COLO829 (cell line): Measurements from ENCODE around the gene RANBP10.

Experiments used
- DNase-seq: peaks from one replicate; pipeline ENCODE4 v3.0.0; 2012; ENCODE audit warnings: low spot score

Gene RANBP10

DNA sequence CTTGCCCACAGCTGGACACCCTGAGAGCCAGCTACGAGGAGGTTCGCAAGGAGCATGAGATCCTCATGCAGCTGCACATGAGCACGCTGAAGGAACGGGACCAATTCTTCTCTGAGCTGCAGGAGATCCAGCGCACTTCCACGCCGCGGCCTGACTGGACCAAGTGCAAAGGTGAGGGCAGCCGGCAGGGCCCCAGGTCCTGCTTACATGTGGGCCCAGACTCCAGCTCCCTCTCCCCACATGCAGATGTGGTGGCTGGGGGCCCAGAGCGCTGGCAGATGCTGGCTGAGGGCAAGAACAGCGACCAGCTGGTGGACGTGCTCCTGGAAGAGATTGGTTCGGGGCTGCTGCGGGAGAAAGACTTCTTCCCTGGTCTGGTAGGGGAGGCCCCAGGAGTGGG lies 19.5 kb upstream of the RANBP10 start:
- DNase-seq: no peak

DNA sequence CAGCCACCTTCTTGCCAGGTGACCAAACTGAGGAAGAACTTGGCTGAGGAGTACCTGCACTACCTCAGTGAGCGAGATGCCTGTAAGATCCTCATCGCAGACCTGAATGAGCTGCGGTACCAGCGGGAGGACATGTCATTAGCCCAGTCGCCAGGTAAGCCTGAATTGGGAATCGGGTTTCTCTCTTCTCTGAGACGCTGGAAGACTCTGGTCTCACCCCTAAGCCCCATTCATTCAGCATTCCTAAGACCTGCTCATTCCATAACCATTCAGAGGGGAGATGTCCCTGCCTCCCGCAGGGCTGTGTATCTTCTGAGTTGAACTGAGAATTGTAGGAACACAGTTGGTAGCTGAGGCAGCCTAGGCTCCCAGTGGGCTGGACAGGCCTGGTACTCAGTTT lies 18.8 kb upstream of the RANBP10 start:
- DNase-seq: no peak

DNA sequence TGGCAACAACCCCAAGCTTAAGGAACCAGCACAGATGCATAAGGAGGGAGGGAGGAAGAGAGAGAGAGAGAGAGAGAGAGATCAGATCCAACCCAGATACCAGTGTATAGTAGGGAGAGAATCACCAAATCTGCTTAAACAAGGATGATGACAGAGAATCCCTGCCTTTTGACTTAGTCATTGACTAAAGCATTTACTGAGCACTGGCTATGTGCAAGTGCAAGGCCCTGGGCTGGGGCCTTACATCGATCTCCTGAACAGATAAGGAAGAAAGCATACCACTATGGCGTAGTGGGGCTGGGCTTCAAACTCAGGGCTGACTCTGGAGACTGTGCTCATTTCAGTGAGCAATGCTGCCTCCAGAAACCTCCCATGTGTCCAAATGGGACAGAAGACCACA lies 16.2 kb upstream of the RANBP10 start:
- no peak for DNase-seq

DNA sequence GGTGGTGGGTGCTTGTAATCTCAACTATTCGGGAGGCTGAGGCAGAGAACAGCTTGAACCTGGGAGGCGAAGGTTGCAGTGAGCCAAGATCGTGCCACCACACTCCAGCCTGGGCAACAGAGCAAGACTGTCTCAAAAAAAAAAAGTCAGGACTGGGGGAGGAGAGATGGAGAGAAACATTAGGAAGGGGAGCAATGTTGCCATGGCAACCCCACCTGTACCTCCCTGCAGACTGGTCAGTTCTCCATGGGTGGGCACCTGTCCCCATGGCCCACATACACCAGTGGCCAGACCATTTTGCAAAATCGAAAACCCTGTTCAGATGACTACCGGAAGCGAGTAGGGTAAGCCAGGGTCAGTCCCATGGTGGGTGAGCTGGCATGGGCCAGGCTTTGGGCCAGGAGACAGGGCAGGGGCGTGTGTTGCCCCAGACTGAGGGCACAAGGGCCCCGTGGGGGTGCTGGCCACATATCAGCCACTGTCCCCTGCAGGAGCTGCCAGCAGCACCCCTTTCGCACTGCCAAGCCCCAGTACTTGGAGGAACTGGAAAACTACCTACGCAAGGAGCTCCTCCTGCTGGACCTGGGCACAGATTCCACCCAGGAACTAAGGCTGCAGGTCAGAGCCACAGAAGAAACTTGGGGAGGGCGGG lies 14.4 kb upstream of the RANBP10 start:
- no peak for DNase-seq

DNA sequence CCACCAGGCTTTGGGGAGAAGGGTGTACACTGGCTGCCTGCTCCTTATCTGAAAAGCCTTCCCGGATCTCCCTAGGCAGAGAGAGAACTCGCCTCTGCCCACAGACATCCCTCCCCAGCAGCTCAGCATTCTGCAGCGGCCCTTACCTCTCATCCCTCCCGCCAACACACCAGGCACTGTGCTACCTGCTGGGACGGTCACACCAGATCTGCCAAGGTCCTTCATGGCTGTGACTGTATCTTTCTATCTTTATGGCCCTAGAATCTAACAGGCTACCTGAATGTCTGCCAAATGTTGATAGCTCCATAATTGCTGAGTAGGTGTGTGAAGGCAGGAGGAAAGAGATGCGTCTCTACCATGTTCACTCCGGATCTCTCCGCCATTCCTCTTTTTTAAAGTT lies 8.2 kb upstream of the RANBP10 start:
- DNase-seq: no peak

DNA sequence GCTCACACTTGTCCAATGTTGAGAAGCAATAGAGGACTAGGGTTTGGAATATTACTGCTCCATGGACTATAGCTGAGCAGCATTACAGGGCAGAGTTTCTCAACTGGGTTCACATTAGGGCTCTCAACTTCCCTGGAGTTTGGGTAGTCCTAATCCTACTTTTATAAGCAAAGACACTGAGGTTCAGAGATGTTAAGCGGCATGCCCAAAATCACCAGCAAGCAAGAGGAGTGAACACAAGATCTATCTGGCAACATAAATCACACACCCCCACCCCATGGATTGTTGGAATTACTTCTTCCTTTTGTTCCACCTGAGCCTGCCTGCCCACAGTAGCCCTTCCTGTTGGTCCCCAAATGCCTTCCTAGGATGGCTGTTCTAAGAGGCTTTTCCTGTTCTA lies 5.5 kb upstream of the RANBP10 start:
- DNase-seq: no peak

DNA sequence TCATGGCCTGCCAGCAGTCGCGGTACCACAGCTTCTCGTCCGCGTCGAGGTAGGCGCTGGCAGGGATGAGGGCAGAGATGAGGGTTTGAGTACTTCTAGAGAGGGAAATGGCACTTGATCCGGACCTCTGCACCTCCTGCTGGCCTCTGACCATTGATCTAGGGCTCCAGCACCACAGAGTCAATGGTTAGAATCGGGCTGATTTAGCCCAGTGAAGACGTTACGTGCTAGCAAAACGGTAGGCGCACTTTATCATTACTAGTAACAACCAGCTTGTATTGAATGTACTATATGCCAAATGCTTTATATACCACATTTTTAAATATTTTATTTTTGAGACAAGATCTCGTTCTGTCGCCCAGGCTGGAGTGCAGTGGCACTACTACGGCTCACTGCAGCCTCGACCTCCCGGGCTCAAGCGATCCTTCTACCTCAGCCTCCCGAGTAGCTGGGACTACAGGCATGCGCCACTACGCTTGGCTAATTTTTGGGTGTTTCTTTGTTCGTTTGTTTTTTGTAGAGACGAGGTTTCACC lies 855 bp upstream of the RANBP10 start:
- DNase-seq: no peak

DNA sequence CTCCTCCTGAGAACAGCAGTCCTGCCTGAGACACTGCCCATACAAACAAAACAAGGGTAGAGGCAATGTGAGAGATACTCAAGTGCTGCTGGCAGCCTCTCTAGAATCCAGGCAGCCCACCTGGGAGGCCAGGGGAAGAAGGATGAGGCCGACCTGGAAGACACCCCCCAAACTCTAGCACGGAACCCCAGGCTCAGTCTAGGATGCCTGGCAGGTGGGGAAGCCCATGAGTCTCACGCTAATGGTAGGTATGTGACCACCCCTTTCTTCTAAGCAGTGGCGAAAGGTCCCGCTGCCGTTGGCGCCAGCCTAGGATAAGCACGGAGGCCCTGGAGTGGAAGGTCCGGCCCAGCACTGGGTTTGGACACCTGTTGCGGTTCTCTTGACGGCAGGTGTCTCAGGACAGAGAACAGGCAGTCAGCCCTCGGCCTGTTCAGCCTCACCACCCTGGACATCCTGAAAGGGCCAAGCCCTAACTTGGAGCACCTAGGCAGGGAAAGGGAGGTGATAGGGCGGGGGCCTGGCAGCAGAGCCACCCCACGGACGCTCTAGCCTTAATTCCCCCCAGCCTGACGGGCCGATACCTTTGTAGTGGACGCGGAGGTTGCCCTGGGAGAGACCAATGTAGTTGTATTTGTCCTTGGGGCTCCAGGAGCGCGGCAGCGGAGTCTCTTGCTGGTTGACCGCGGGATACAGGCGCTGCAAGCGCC lies 487 bp downstream of the RANBP10 start:
- DNase-seq: no peak

DNA sequence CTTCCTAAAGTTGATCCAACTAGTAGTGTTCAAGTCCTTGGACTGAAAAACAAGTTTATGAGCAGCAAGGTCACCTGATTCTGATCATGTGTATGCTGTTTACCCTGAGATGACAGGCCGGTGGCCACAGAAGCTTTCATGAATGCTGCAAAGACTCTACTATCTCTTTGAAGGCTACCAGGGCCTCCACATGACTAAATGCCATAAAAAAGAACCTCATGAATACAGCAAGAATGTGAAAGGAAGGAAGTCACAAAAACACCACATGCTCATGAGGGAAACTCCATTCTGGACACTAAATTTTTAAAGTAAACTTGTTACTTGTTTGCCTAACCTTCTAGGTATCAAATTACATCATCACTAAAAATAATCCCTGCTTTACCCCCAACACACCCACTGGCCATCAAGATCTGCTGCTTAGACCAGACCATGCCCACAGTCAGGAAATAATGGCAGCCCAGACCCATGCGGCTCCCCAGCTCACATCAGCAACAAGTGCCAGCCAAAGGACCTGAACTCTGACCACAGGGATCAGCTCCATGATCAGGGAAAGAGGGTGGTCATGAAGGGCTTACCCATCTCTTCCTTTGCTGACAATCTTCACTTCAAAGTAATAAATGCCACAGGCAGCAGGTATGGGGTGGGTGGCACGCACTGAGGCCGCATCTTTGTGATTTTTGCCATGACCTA lies 1.4 kb downstream of the RANBP10 start:
- DNase-seq: peak; percentile 11

DNA sequence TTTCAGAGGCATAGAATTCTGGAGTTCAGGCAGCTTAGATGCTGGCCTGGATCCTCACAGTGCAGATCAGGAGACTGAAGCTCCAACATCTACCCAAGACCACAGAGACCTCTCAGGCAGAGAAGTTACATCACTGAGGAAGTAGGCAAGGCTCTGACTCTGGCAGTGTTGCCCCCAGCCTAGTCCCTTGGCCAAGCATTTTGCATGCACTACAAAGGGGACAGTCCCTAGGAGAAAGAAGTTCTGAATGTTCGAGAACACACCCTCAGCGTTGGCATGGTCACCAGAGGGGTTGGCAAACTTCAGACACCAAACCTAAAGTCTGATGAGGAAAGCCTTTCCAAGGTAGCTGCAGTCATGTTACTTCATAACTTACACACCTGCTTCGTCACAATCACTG lies 2.5 kb downstream of the RANBP10 start:
- DNase-seq: no peak

DNA sequence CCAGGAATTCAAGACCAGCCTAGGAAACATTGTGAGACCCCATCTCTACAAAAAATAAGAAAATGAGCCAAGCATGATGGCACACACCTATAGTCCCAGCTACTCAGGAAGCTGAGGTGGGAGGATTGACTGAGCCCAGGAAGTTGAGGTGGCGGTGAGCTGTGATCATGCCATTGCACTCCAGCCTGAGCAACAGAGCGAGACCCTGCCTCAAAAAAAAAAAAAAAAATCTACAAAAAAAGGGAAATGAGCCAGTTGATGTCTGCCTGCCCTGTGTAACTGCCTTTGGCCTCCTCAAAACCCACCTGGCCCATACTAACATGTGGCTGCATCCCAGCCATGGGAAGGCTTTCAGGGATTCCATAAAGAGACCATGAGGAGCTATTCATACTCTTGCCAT lies 4.5 kb downstream of the RANBP10 start:
- DNase-seq: no peak

DNA sequence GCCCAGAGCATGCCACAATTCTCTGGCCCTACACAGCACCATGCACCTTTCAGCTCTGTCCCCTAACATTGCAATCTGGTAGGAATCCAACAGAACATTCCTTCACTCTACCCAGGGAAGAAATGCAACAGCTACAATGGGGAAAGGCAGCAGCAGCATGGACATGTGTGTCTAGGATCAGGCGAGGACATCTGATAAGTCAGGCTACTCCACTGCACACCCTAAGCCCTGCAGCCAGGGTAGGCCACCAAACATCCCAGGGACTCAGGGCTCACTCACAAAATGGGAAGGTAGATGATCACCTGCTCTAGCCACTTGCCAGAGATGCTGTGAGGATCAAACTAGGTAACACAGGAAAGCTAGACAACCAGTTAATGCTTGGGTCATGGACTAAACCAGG lies 5.1 kb downstream of the RANBP10 start:
- DNase-seq: no peak

DNA sequence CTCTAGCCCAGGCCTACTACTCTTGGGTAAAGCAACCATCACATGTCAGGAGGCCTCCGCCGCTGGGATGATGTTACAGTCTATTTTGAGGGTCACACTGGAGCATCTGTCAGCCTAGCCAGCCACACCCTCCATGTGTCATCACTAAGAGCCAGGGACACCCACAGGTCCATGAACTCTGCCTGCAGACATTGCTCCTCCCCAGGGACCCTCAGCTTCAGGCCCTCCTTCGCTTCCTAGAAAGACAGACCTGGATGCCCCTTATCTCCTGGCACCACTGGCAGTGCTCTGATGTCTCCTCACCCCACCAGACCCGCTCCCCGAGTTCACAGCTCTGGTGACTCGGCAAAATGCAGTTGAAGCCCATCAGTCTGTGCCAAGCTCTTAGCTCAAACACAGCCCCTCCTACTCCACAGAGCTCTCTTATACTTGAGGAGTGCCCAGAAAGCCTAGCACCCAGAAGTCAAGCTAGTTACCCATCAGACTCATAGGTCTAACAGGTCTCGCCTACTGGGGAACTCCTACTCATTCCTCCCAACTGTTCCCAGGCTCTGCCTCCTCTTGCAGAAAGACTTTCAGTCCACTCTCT lies 5.9 kb downstream of the RANBP10 start:
- DNase-seq: no peak

DNA sequence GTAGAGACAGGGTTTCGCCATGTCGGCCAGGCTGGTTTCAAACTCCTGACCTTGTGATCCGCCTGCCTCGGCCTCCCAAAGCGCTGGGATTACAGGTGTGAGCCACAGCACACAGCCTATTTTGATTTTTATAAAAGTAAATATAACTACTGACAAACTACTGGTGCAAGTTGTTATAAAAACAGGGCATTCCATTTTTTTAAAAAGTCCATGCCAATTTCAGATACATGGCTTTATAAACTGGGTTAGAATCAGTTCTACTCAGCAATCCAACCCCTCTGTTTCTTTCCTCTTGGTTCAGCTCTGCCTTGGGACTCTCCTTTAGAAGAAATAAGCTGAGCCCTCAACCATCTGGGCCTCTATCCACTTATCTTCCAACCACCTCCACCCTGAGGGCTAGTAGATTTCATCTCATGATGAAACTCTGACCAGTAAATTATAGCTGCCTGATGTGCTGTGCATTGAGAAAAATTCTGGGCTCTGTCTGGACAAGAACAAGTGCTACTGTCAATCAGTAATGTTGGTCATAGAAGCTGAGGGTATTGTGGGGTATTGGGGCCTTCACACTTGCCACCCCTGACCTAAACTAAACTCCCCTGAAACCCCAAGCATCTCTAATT lies 10.2 kb downstream of the RANBP10 start:
- DNase-seq: no peak

DNA sequence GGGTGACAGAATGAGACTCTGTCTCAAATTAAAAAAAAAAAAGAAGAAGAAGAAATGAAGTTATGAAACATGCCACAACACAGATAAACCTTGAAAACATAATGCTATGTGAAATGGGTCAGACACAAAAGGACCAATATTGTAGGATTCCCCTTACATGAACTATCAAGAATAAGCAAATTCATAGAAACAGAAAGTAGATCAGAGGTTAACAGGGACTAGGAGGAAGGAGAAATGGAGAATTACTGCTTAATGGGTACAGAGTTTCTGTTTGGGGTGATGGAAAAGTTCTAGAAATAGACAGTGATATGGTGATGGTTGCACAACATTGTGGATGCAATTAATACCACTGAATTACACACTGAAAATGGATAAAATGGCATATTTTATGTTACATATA lies 16.3 kb downstream of the RANBP10 start:
- no peak for DNase-seq

DNA sequence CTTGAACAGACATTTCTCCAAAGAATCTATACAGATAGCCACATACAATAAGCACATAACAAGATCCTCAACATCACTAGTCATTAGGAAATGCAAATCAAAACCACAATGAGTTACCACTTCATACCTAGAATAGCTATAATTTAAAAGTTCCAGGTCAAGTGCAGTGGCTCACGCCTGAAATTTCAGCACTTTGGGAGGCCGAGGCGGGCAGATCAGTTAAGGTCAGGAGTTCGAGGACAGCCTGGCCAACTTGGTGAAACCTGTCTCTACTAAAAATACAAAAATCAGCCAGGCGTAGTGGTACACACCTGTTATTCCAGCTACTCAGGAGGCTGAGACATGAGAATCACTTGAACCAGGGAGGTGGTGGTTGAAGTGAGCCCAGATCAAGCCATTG lies 19.9 kb downstream of the RANBP10 start:
- DNase-seq: no peak

DNA sequence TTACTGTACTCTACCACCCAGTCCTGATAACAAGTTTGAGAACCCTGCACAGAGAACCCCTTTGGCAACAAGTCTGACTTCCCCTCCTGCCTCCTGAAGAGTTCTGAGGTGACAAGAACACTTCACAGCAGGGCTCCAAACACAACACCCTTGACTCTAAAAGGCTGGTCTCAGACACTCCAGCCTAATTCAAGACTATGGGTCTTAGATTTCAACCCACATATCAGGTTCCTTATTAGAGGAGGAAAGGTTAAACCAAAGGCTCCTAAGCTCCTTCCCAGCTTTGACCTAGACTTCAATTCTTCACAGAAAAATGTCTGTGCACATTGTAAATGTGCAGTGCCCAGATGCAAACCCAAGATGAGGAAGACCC lies 23.0 kb downstream of the RANBP10 start:
- no peak for DNase-seq

DNA sequence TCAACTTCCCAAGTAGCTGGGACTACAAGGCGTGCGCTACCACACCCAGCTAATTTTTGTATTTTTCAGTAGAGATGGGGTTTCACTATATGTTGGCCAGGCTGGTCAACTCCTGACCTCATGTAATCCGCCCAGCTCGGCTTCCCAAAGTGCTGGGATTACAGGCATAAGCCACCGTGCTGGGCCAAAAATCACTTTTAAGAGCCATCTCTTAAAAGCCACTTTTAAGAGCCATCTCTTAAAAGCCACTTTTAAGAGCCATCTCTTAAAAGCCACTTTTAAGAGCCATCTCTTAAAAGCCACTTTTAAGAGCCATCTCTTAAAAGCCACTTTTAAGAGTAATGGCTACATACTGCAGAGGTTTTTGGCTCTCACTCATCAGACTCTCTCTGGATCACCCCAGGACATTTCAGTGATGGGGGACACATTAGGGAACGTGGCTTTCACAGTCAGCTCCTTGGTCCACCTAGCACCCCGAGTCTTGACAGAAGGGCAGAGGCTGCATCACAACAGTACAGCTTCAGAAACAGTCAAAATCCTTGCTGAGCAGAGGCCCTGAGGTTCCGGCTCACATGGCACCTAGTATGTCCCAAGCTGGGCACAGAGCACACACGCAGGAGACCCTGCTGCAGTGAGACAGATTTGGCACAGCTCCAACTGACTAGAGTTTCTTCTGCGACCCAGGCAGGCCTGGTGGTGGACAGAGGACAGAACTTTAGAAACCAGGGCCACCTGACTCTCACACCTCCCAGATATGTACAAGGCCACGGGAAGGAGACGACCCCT lies 23.6 kb downstream of the RANBP10 start:
- DNase-seq: no peak

DNA sequence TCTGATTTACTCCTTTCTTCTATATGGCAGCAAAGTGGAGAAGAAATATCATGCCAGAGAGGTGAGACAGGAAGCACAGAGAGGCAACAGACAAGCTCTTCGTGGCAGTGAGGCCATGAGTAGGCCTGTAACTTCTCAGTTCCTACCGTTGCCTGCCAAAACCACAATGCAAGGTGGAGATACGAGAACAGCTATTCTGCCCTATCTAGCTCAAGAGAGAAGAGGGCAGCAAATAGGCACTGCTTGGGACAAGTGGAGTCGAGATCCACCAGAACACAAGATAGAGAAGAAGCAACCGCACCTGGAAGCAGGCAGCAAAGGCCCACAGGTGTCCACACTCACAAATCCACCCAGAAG lies 24.8 kb downstream of the RANBP10 start:
- no peak for DNase-seq

DNA sequence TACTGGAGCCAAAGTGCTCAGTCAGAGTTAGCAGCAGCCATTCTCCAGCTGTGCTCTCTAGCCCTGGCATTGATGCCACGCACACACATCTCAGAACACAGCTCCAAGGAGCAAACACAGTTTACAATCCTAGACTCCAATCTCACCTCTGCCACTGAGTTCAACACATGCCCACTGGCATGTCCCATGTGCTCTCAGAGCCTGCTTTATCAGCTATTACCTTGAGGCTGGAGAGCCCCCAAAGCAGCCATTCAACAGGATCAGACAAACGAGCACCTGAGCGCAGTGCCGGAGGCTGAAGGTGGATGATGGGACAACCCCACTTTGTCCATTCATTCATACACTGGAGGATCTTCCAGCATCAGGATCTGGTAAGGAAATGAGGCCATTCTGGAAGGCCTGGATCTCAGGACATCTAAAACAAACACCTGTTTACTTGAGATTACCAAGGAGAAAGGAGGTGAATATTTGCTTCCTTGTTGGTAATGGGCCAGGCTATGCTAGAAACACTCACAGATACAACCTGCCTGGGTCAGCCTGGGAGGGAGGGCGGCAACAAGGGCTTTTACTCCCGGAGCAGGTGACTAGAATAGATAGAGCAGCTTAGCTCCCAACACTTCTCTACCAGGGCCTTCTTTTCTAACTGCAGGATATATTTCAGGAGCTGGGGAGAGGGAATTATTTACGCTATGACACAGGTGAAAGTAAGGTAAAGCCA lies 25.4 kb downstream of the RANBP10 start:
- no peak for DNase-seq
